D341Med (cell line): Measurements from ENCODE around the gene PCDHGA1.
"Not testable (repeated sequence)": the region's sequence is repeated elsewhere in the genome, so short reads cannot be mapped to it uniquely, and the experiment has no call there.

Experiments
- DNase-seq: peaks from one replicate; pipeline ENCODE4 v3.0.0; 2012; ENCODE audit warnings: low spot score

Gene PCDHGA1

DNA sequence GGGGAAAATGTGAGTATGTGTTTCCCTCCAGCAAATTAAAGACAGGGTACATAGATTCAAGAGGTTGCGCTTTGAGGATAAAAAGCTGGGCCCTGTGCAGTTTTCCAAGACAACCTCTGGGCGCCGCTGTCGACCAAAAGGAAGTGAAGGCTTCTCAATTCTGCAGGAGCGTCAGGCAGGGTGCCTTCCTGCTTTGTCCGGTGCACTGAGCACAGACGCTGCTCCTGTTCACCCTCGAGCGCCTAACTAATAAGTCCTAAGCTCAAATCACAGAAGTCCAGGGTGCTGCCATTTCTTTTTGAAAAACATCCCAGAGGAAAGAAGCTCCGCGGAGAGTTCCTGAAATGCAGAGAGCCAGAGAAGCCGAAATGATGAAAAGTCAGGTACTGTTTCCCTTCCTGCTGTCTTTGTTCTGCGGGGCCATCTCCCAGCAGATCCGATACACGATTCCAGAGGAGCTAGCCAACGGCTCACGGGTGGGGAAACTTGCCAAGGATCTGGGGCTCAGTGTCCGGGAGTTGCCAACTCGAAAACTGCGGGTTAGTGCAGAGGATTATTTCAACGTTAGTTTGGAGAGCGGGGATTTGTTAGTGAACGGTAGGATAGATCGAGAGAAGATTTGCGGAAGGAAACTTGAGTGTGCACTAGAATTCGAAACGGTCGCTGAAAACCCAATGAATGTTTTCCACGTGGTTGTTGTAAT is 19.8 kb downstream of the PCDHGA1 start, which contains the start of gene PCDHGB1:
Gene PCDHGB1, plus strand, starts transcription at position 183 of the 703 bp plus-strand sequence. Its CDS starts 162 bp downstream, at position 345.
- DNase-seq, result peak; percentile 72

DNA sequence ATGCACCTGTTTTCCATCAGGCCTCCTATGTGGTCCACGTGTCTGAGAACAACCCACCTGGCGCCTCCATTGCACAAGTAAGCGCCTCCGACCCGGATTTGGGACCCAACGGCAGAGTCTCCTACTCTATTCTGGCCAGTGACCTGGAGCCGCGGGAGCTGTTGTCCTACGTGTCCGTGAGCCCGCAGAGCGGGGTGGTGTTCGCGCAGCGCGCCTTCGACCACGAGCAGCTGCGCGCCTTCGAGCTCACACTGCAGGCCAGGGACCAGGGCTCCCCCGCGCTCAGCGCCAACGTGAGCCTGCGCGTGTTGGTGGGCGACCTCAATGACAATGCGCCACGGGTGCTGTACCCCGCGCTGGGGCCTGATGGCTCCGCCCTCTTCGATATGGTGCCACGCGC is 21.3 kb downstream of the PCDHGA1 start:
- DNase-seq, result no peak

DNA sequence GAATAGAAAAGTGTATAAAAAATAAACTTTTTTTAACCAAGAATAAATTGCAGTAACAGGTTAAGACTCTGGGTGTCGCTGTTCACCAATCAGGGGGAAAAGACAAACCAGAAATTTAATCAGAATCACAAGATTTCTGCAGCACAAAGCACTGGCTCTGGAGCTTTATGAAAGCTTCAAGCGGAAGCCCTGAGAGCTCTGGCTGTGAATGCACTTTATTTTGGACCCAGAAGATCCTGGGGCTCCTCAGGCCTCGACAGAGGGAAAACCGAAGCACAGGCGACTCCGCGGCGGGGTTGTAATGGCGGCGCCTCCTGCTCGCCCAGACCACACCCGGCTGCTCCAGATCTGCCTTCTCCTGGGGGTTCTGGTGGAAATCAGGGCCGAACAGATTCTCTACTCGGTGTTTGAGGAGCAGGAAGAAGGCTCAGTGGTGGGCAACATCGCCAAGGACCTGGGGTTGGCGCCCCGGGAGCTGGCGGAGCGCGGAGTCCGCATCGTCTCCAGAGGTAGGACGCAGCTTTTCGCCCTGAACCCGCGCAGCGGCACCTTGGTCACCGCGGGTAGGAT is 24.7 kb downstream of the PCDHGA1 start, which contains the start of gene PCDHGA4:
Gene PCDHGA4, plus strand, starts transcription at position 122 of the 570 bp plus-strand sequence. Its CDS starts 87 bp downstream, at position 209.
- no peak for DNase-seq

DNA sequence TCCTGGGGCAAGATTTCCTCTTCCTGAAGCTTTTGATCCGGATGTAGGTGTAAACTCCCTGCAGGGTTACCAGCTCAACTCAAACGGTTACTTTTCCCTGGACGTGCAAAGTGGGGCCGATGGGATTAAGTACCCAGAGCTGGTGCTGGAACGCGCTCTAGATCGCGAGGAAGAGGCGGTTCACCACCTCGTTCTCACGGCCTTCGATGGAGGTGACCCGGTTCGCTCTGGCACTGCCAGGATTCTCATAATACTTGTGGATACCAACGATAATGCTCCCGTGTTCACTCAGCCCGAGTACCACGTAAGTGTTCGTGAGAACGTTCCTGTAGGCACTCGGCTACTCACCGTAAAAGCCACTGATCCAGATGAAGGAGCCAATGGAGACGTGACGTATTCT is 25.3 kb downstream of the PCDHGA1 start:
- no peak for DNase-seq

DNA sequence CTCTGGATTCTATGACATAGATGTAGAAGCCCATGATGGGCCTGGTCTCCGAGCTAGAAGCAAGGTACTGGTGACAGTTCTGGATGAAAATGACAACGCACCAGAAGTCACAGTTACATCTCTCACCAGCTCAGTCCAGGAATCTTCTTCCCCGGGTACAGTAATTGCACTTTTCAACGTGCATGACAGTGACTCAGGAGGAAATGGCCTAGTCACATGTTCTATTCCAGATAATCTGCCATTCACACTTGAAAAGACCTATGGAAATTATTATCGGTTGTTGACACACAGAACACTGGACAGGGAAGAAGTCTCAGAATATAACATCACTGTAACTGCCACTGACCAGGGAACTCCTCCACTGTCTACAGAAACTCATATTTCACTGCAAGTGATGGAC is 25.8 kb downstream of the PCDHGA1 start:
- DNase-seq, result no peak

DNA sequence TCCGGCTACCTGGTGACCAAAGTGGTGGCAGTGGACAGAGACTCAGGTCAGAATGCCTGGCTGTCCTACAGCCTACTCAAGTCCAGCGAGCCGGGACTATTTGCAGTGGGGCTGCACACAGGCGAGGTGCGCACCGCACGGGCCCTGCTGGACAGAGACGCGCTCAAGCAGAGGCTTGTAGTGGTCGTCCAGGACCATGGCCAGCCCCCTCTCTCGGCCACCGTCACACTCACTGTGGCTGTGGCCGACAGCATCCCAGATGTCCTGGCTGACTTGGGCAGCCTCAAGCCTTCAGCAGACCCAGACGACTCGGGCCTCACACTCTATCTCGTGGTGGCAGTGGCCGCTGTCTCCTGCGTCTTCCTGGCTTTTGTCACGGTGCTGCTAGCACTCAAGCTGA is 26.6 kb downstream of the PCDHGA1 start:
- DNase-seq, result no peak

DNA sequence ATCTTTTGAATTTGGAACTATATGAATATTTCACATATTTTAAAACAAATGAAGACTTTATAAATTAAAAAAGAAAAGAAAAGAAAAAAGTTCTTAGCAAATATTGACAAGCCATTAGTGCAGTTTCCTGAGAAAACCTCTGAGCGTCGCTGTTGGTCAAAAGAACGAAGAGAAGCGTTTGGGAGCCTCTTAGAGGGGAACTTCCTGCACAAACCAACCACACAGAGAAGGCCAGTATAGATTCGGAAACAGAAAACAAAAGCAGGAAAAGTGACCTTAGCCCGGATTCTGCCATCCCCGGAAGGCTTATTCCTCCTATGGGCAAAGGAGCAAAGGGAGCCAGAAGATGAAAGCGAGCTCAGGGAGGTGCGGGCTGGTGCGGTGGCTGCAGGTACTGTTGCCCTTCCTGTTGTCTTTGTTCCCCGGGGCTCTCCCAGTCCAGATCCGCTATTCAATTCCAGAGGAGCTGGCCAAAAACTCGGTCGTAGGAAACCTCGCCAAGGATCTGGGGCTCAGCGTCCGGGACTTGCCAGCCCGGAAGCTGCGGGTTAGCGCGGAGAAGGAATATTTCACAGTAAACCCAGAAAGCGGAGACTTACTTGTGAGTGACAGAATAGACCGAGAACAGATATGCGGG is 29.6 kb downstream of the PCDHGA1 start, which contains the start of gene PCDHGB2:
Gene PCDHGB2, plus strand, starts transcription at position 205 of the 637 bp plus-strand sequence. Its CDS starts 142 bp downstream, at position 347.
- no peak for DNase-seq

DNA sequence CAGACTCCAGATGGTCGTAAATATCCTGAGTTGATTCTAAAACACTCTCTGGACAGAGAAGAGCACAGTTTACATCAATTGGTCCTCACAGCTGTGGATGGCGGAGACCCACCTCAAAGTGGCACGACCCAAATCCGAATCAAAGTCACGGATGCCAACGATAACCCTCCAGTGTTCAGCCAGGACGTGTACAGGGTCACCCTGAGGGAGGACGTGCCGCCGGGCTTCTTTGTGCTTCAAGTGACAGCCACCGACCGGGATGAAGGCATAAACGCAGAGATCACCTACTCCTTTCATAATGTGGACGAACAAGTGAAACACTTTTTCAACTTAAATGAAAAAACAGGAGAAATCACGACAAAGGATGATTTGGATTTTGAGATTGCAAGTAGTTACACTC is 30.4 kb downstream of the PCDHGA1 start:
- DNase-seq, result no peak

DNA sequence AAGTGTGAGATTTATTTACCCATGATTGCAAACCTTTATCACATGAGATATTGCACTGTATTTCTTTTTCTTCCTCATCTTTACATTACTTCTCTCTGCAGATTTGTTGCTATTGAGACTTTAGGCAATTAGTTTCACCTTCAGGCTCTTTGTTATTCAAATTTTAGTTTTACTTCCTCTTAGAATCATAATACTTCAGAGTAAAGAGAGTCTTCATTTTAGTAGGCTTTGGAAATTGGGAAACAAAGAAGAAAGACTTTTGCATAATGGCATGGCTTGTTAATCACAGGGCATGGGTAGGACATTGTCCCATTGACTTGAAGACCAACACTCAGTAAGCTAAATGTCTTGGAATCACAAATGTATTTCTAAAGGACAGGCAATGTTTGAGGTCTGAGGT is 32.4 kb downstream of the PCDHGA1 start:
- no peak for DNase-seq

DNA sequence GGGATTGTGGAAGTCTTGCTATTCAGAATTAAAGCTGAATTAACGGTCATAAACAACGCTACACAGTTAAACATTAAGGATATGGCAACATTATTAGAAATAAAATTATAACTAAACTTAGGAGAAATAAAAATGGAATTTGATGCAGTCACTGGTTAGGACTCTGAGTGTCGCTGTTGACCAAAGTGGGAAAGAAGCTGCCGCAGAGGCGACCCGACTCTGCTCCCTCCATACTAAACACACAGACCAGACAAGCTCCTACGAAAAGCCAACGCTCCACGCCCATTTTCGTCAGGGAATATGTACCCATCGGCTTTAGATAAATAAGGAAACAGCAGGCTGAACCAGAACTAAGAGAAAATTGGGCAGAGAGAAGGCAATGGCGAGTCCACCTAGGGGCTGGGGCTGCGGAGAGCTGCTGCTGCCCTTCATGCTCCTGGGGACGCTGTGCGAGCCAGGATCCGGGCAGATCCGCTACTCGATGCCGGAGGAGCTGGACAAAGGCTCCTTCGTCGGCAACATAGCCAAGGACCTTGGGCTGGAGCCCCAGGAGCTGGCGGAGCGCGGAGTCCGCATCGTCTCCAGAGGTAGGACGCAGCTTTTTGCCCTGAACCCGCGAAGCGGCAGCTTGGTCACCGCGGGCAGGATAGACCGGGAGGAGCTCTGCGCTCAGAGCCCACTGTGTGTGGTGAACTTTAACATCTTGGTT is 33.8 kb downstream of the PCDHGA1 start, which contains the start of gene PCDHGA5:
Gene PCDHGA5, plus strand, starts transcription at position 211 of the 709 bp plus-strand sequence. Its CDS starts 169 bp downstream, at position 380.
- no peak for DNase-seq

DNA sequence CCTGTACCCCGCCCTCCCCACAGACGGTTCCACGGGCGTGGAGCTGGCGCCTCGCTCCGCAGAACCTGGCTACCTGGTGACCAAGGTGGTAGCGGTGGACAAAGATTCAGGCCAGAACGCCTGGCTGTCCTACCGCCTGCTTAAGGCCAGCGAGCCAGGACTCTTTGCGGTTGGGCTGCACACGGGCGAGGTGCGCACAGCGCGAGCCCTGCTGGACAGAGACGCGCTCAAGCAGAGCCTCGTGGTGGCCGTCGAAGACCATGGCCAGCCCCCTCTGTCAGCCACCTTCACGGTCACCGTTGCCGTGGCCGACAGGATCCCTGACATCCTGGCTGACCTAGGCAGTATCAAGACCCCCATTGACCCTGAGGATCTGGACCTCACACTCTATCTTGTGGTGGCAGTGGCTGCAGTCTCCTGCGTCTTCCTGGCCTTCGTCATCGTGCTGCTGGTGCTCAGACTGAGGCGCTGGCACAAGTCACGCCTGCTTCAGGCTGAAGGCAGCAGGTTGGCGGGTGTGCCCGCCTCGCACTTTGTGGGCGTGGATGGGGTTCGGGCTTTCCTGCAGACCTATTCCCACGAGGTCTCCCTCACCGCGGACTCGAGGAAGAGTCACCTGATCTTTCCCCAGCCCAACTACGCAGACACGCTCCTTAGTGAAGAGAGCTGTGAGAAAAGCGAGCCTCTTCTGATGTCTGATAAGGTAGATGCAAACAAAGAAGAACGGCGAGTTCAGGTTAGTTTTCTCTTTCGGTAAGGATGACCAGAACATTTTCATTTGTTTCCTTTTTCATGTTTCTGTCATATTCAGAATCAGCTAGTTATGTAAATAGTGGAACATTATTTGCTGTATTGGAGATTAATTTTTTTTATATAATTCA is 35.9 kb downstream of the PCDHGA1 start:
- DNase-seq, result no peak

DNA sequence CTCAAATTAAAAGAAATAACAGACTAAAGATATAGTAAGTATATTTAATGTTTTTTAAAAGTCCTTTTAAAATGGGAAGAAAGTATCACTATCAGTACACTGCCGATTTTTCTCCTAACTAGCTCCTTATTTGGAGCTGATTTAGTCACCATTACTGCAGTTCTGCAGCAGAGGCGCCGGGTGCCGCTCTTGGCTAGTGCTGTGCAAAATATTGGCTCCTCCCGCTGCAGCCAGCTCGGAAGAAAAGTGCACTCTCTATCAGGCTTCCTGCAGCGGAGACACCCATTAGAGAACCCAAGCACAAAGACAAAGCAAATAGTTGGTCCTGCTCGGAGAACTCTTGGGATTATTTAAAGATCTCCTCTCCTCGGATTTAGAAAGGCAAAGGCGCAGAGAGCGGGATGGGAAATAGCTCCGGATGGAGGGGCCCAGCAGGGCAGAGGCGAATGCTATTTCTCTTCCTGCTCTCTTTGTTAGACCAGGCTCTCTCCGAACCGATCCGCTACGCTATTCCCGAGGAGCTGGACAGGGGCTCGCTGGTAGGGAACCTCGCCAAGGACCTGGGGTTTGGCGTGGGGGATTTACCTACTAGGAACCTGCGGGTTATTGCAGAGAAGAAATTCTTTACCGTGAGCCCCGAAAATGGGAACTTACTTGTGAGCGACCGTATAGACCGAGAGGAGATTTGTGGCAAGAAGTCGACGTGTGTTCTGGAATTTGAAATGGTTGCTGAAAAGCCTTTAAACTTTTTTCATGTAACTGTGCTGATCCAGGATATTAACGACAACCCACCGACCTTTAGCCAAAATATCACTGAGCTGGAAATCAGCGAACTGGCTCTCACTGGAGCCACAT is 39.9 kb downstream of the PCDHGA1 start, which contains the start of gene PCDHGB3:
Gene PCDHGB3, plus strand, starts transcription at position 249 of the 855 bp plus-strand sequence. Its CDS starts 153 bp downstream, at position 402.
- no peak for DNase-seq

DNA sequence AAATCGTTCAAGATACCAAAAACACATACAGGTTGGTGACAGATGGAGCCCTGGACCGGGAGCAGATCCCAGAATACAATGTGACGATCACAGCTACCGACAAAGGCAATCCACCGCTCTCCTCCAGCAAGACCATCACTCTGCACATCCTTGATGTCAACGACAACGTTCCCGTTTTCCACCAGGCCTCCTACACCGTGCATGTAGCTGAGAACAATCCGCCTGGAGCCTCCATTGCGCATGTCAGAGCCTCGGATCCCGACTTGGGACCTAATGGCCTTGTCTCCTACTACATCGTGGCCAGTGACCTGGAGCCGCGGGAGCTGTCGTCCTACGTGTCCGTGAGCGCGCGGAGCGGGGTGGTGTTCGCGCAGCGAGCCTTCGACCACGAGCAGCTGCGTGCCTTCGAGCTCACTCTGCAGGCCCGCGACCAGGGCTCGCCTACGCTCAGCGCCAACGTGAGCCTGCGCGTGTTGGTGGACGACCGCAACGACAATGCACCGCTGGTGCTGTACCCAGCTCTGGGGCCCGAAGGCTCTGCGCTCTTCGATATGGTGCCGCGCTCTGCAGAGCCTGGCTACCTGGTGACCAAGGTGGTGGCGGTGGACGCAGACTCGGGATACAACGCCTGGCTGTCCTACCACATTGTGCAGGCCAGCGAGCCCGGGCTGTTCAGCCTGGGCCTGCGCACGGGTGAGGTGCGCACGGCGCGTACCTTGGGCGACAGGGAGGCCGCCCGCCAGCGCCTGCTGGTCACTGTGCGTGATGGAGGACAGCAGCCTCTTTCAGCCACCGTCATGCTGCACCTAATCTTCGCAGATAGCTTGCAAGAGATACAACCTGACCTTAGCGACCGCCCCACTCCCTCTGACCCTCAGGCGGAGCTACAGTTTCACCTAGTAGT is 41.5 kb downstream of the PCDHGA1 start:
- DNase-seq, result no peak

DNA sequence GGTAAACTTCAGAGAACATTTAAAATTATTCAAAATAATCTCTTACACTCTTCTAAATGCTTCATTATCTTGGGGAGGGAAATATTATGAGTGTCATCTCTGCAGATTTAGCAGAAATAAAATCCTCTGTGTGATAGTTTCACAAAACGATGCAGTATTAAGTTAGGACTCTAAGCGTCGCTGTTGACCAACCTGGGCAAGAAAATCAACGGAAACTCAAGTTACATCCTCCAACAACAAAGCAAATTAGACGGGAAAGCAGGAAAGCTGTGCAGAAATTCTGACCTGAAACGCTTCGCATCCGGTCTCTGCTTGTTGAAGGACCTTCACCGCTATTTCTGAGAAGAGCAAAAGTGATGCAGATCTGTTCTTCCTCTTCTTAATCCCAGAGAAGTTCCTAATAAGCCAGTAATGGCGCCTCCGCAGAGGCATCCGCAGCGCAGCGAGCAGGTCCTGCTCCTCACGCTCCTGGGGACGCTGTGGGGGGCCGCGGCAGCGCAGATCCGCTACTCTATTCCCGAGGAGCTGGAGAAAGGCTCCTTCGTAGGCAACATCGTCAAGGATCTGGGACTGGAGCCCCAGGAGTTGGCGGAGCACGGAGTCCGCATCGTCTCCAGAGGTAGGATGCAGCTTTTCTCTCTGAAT is 43.5 kb downstream of the PCDHGA1 start, which contains the start of gene PCDHGA6:
Gene PCDHGA6, plus strand, starts transcription at position 219 of the 645 bp plus-strand sequence. Its CDS starts 193 bp downstream, at position 412.
- no peak for DNase-seq

DNA sequence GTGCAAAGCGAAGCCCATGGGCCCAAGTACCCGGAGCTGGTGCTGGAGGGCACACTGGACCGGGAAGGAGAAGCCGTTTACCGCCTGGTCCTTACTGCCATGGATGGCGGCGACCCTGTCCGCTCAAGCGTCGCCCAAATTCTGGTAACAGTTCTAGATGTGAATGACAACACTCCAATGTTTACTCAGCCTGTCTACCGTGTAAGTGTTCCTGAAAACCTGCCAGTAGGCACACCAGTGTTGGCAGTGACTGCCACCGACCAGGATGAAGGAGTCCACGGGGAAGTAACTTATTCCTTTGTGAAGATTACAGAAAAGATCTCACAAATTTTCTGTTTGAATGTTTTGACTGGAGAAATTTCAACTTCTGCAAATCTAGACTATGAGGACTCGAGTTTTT is 44.3 kb downstream of the PCDHGA1 start:
- DNase-seq, result no peak

DNA sequence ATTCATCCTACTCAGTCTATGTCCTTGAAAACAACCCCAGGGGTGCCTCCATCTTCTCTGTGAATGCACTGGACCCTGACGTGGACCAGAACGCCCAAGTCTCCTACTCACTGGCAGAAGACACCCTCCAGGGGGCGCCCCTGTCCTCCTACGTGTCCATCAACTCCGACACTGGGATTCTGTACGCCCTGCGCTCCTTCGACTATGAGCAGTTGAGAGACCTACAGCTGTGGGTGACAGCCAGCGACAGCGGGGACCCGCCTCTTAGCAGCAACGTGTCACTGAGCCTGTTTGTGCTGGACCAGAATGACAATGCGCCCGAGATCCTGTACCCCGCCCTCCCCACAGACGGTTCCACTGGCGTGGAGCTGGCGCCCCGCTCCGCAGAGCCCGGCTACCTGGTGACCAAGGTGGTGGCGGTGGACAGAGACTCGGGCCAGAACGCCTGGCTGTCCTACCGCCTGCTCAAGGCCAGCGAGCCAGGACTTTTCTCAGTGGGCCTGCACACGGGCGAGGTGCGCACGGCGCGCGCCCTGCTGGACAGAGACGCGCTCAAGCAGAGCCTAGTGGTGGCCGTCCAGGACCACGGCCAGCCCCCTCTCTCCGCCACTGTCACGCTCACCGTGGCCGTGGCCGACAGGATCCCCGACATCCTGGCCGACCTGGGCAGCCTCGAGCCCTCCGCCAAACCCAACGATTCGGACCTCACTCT is 45.3 kb downstream of the PCDHGA1 start:
- DNase-seq, result not testable (repeated sequence)

DNA sequence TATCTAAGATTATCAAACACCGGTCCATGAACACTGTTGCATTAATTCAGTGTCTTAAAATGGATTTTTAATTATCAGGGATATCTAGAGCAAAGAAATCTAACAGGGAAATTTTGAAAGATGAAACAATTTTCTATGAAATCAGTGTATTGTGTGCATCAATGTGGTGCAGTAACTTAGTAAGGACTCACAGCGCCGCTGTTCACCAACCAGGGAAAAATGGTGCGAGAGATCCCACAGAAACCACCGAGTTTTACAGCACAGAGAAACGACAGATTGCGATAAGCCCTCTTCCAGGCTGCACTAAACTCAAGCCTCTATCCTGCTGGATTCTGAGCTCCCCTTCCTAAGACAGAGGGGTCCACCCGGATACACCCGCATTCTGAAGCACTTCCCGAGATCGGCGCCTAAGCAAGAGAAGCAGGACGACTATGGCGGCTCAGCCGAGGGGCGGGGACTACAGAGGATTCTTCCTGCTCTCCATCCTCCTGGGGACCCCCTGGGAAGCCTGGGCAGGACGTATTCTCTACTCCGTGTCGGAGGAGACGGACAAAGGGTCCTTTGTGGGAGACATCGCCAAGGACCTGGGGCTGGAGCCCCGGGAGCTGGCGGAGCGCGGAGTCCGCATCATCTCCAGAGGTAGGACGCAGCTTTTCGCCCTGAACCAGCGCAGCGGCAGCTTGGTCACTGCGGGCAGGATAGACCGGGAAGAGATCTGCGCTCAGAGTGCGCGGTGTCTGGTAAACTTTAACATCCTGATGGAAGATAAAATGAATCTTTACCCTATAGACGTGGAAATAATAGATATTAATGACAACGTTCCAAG is 52.4 kb downstream of the PCDHGA1 start, which contains the start of gene PCDHGA7:
Gene PCDHGA7, plus strand, starts transcription at position 274 of the 826 bp plus-strand sequence. Its CDS starts 158 bp downstream, at position 432.
- no peak for DNase-seq
